ENCODE data around the gene ELOVL6. TPM values are rescaled to one million over a fixed set of nuclear protein-coding genes. Genes with fewer than 3 reads are reported as not detected.
"Not testable (repeated sequence)": the region's sequence is repeated elsewhere in the genome, so short reads cannot be mapped to it uniquely, and the experiment has no call there.

Gene ELOVL6, protein sequence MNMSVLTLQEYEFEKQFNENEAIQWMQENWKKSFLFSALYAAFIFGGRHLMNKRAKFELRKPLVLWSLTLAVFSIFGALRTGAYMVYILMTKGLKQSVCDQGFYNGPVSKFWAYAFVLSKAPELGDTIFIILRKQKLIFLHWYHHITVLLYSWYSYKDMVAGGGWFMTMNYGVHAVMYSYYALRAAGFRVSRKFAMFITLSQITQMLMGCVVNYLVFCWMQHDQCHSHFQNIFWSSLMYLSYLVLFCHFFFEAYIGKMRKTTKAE
- total RNA-seq = 10 to 100 TPM in 1 of 2 experiments, 1 to 10 TPM in 1; 9.9 to 14.6 TPM

DNA sequence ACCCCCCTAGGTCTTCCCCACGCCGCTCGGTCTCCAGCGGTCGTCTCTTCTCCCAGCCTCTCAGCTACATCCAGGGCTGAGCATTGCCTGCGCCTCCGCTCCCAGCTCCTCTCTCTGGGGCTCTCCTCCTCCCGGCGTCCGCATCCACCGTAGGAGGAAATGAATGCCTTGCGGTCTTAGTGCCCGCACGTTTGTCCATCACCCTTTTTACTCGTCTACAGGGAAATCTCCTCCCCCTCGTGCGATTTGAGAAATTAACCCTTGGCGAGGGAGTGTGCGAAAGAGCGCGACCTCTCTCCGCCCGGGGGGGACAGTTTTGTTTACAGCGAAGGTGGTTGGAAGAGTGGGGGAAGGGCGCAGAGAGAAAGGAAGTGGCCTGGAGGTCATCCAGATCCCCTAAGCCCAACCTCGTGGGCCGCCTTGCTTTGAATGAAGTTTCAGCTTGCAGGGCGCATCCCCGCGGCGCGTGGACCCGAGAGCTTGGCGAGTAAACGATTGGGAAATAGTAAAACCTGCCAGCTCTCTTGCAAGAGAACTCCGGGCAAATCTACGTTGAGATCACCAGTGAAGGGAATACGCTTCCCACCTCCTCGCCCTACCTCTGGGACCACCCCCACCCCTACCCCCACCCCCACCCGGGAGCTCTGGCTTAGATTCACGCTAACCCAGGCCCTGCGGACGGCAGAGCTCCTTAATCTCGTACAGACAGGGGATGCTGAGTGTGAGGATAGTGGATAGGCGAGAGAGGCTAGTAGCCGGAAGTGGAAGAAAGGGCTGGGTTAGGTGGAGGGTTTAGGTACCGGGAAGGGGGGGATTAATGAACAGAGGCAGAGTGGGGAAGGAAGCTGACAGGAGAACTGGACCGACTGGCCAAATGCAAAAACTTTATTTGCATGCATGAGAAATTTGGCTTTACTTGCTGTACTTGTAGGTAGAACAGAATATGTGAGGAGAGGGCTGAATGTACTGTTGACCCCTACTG, at the start of gene ELOVL6:
TSS of gene ELOVL6 (minus strand) at position 181 of the 982 bp plus-strand sequence. CDS start 280 bp downstream, outside the sequence.
- Mint-ChIP-seq H3K9me3 (no peaks in the 10 kb centered on the region), H3K4me1 (peaks cover 16% of the 10 kb centered on the region), H3K36me3 (peaks cover 3% of the 10 kb centered on the region), H3K27ac (peak within 1 kb of the TSS; percentile 90), H3K27me3 (peaks cover 8% of the 10 kb centered on the region), H3K4me3 (peak within 1 kb of the TSS; percentile 94)
- DNase-seq (peak; percentile 58), ATAC-seq (ENCODE audit: low read depth) (no peak)
- POLR2A ChIA-PET = interaction anchor here (0.6 to 5.0 kb wide), 6 partner anchors 34 to 1226 kb away, joined by 3 to 44 read pairs (median 3); no protein-coding TSS in a partner anchor

DNA sequence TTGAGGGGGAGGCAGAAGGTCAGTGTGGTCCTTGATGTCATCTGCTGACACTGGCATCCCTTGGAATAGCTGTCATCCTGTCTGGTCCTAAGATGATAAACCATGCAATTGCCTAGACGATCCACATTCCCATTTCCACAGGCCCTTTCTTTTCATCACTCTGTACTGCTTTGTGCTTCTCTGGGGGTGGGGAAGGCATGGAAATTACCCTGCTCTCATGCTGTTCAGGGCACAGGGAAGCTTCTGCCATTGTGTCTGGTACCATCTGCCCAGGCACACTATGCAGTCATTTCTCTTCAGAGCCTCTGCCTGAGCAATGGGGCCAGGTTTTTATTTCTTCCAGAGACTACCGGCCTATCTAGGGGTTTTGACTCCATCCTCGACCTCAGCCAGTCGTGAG, 49.7 kb upstream of the ELOVL6 start:
- H3K4me1 Mint-ChIP-seq = no peaks in the 10 kb centered on the region
- H3K36me3 Mint-ChIP-seq = no peaks in the 10 kb centered on the region
- H3K27me3 Mint-ChIP-seq = peaks cover 13% of the 10 kb centered on the region
- POLR2A ChIA-PET = no interaction called here
- no peak for ATAC-seq (ENCODE audit: low read depth)
- no peaks in the 10 kb centered on the region for H3K9me3 Mint-ChIP-seq
- H3K27ac Mint-ChIP-seq = no peak overlapping the region
- DNase-seq = no peak
- H3K4me3 Mint-ChIP-seq = no peak overlapping the region

DNA sequence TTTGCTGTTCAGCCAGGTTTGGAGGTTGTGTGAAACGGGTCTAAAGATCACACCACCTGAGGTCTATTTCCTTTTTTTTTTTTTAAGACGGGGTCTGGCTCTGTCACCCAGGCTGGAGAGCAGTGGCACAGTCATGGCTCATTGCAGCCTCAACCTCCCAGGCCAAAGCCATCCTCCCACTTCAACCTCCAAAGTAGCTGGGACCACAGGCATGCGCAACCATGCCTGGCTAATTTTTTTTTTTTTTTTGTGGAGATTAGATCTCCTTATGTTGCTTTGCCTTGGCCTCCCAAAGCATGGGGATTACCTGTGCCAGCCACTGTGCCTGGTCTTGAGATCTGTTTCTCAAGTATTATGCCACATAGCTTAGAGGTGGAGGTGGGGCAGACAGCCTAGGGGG, 49.2 kb upstream of the ELOVL6 start:
- no peak overlapping the region for H3K27ac Mint-ChIP-seq
- H3K4me3 Mint-ChIP-seq = no peak overlapping the region
- POLR2A ChIA-PET = no interaction called here
- H3K27me3 Mint-ChIP-seq = peaks cover 14% of the 10 kb centered on the region
- no peaks in the 10 kb centered on the region for H3K36me3 Mint-ChIP-seq
- no peaks in the 10 kb centered on the region for H3K4me1 Mint-ChIP-seq
- ATAC-seq (ENCODE audit: low read depth) (no peak), DNase-seq (no peak)
- H3K9me3 Mint-ChIP-seq = no peaks in the 10 kb centered on the region

DNA sequence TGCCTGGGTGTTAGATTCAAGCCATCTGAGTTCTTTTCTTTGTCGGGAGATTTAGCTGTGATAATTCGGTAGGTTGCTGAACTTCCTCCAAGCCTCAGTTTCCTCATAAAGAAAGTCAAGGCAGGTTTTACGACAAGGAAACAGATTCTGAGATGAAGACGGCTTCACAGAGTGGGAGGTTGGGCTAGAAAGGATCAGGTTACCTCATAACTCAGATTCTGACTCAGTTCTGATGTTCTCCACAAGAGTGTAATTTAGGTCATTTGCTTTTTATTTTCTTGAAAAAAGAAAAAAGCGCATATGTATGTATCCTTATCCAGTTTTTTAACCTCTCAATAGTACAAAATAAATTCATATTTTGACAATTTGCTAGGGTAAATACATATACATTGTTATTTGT, 47.2 kb upstream of the ELOVL6 start:
- no peak for ATAC-seq (ENCODE audit: low read depth)
- POLR2A ChIA-PET = no interaction called here
- peaks cover 17% of the 10 kb centered on the region for H3K27me3 Mint-ChIP-seq

DNA sequence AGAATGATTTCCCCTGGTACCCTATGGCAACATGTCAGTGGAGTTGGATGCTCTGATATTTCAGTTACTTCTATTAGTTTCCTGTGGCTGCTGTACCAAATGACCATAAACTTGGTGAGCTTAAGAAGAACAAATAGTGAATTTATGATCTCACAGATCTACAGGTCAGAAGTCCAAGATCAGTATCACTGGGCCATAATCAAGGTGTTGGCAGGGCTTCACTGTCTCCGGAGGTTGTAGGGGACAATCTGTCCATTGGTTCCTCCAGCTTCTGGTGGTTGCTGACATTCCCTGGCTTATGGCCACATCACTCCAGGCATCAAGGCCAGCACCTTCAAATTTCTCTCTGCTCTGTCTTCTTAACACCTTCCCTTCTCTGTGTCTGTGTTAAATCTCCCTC, 37.9 kb upstream of the ELOVL6 start:
- no peak overlapping the region for H3K27ac Mint-ChIP-seq
- no peak for ATAC-seq (ENCODE audit: low read depth)
- H3K4me1 Mint-ChIP-seq = no peaks in the 10 kb centered on the region

More for the DNA sequence above, 47.2 kb upstream of the ELOVL6 start:
- Mint-ChIP-seq H3K36me3 (no peaks in the 10 kb centered on the region), H3K4me1 (no peaks in the 10 kb centered on the region), H3K9me3 (no peaks in the 10 kb centered on the region), H3K27ac (no peak overlapping the region), H3K4me3 (no peak overlapping the region)
- DNase-seq = no peak

DNA sequence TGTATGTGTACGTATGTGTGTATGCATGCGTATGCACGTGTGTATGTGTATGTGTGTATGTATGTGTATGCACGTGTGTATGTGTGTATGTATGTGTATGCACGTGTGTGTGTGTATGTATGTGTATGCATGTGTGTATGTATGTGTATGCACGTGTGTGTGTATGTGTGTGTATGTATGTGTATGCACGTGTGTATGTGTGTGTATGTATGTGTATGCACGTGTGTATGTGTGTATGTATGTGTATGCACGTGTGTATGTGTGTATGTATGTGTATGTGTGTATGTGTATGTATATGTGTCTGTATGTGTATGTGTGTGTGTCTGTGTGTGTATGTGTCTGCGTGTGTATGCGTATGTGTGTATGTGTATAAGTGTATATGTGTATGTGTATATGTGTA, 35.2 kb upstream of the ELOVL6 start:
- H3K36me3 Mint-ChIP-seq; DNase-seq; H3K27me3 Mint-ChIP-seq; POLR2A ChIA-PET; H3K4me1 Mint-ChIP-seq; H3K27ac Mint-ChIP-seq; ATAC-seq (ENCODE audit: low read depth); H3K4me3 Mint-ChIP-seq; H3K9me3 Mint-ChIP-seq: not testable (repeated sequence)

More for the DNA sequence above, 37.9 kb upstream of the ELOVL6 start:
- H3K4me3 Mint-ChIP-seq = no peak overlapping the region
- H3K27me3 Mint-ChIP-seq = peaks cover 12% of the 10 kb centered on the region
- no peak for DNase-seq
- H3K9me3 Mint-ChIP-seq = peaks cover 5% of the 10 kb centered on the region
- POLR2A ChIA-PET = no interaction called here
- H3K36me3 Mint-ChIP-seq = no peaks in the 10 kb centered on the region

DNA sequence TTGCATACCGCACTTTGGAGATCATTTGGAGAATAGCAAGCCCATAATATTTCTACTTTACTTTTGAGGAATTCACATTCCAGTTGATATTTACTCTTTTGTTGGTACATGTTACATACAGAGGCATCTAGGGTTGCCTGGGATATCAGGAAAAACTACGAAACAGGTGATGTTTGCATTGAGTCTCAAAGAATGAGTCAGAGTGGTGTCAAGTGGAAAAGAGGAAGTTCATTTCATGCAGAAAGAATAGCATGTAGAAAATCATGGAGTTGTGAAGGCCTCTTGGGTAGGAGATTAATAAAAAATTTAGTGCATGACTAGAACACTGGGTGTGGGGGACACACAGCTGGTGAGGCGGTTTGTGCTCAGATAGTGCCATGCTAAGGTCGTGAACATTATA, 33.5 kb upstream of the ELOVL6 start:
- ATAC-seq (ENCODE audit: low read depth) = no peak
- Mint-ChIP-seq H3K27me3 (peaks cover 3% of the 10 kb centered on the region), H3K4me1 (no peaks in the 10 kb centered on the region), H3K36me3 (no peaks in the 10 kb centered on the region), H3K4me3 (no peak overlapping the region), H3K9me3 (peaks cover 5% of the 10 kb centered on the region), H3K27ac (no peak overlapping the region)
- no peak for DNase-seq
- POLR2A ChIA-PET = no interaction called here

DNA sequence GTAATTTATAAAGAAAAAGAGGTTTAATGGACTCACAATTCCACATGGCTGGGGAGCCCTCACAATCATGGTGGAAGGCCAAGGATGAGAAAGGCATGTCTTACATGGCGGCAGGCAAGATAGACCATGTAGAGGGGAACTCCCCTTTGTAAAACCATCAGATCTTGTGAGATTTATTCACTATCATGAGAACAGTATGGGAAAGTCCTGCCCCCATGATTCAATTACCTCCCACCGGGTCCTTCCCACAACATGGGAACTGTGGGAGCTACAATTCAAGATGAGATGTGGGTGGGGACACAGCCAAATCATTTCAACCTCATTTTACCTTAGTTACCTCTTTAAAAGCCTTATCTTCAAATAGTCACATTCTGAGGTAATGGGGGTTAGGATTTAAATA, 30.9 kb upstream of the ELOVL6 start:
- Mint-ChIP-seq H3K4me3 (no peak overlapping the region), H3K27me3 (peaks cover 3% of the 10 kb centered on the region), H3K36me3 (no peaks in the 10 kb centered on the region), H3K27ac (no peak overlapping the region), H3K4me1 (no peaks in the 10 kb centered on the region), H3K9me3 (peaks cover 5% of the 10 kb centered on the region)
- DNase-seq = no peak
- no peak for ATAC-seq (ENCODE audit: low read depth)
- POLR2A ChIA-PET = no interaction called here

DNA sequence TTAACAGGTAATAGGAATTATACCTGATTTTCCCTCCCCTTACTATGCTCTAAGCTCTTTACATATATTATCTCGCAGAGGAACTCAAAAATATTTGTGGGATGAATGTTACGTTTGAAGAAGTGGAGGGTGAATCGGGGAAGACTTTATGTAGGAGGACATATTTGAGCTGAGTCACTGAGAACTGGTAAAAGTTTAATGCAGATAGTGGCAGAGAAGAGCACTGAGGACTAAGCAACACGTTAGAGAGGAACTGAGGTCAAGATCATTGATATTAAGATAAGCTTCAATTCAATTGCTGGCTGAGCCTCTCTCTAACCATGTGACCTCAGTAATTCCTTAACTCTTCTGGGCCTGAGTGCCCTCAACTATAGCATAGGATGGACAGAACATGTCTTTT, 26.4 kb upstream of the ELOVL6 start:
- POLR2A ChIA-PET = no interaction called here
- Mint-ChIP-seq H3K4me1 (peaks cover 3% of the 10 kb centered on the region), H3K4me3 (no peak overlapping the region), H3K27me3 (peaks cover 12% of the 10 kb centered on the region), H3K36me3 (no peaks in the 10 kb centered on the region), H3K27ac (no peak overlapping the region), H3K9me3 (peaks cover under 1% of the 10 kb centered on the region)
- ATAC-seq (ENCODE audit: low read depth) = no peak
- DNase-seq = no peak

DNA sequence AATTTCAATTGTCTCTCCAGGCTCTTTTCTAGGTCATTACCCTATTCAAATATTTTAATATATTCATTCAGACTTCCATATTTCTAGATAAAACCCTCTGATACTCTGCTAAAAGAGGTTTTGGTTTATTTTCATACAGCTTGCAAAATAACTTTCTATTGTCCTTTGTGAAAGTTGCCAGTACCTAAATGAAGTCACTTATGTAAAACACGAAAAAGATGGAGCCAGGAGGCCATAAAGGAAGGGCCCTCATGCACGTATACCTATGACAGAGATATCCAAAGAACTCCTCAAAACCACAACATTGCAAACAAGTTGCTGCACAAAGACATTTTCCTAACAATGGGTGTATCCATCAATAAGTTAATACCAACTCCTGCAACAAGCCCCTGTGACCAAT, 25.7 kb upstream of the ELOVL6 start:
- Mint-ChIP-seq H3K27me3 (peaks cover 12% of the 10 kb centered on the region), H3K27ac (no peak overlapping the region), H3K9me3 (peaks cover 4% of the 10 kb centered on the region), H3K4me3 (no peak overlapping the region), H3K36me3 (no peaks in the 10 kb centered on the region), H3K4me1 (peaks cover 6% of the 10 kb centered on the region)
- ATAC-seq (ENCODE audit: low read depth) (no peak), DNase-seq (no peak)
- POLR2A ChIA-PET = no interaction called here

DNA sequence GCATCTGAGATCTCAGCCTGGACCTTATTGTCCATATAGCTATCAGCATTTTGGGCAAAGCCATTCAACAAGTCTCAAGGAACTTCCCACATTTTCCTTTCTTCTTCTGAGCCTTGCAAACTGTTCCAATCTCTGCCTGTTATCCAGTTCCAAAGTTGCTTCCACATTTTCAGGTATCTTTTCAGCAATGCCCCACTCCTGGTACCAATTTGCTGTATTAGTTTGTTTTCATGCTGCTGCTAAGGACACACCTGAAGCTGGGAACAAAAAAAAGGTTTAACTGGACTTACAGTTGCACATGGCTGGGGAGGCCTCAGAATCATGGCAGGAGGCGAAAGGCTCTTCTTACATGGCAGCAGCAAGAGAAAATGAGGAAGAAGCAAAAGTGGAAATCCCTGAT, 20.5 kb upstream of the ELOVL6 start:
- H3K36me3 Mint-ChIP-seq; ATAC-seq (ENCODE audit: low read depth); H3K4me1 Mint-ChIP-seq; POLR2A ChIA-PET; DNase-seq; H3K9me3 Mint-ChIP-seq; H3K4me3 Mint-ChIP-seq; H3K27ac Mint-ChIP-seq: not testable (repeated sequence)
- peaks cover 18% of the 10 kb centered on the region for H3K27me3 Mint-ChIP-seq

DNA sequence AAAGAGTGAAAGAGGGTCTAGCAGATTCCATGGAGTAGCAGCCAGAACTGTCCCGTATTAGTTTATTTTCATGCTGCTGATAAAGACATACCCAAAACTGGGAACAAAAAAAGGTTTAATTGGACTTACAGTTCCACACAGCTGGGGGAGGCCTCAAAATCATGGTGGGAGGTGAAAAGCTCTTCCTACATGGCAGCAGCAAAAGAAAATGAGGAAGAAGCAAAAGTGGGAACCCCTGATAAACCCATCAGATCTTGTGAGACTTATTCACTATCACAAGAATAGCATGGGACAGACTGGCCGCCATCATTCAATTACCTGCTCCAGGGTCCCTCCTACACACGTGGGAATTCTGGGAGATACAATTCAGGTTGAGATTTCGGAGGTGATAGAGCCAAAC, 18.8 kb upstream of the ELOVL6 start:
- ATAC-seq (ENCODE audit: low read depth); H3K27ac Mint-ChIP-seq; POLR2A ChIA-PET; H3K36me3 Mint-ChIP-seq; DNase-seq; H3K4me3 Mint-ChIP-seq; H3K4me1 Mint-ChIP-seq; H3K9me3 Mint-ChIP-seq: not testable (repeated sequence)
- H3K27me3 Mint-ChIP-seq = peaks cover 12% of the 10 kb centered on the region

DNA sequence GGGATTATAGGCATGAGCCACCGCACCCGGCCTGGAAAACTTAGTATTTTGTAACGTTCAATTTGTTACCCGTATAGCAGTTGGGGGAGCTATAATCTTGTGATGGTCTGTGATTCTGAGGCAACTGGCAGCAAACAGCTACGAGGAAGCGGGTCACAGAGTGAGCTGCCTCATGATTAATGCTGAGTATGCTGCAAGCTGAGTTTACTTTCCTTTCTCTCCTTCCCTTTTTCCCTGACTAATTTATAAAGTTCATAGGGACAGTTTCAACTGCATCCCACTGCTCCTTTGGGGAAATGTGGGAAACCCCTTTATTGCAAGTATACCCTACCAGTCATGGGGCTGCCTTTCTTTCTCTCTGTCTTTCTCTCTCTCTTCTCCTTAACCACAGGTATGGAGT, 17.7 kb upstream of the ELOVL6 start:
- Mint-ChIP-seq H3K36me3 (no peaks in the 10 kb centered on the region), H3K4me1 (peaks cover 7% of the 10 kb centered on the region)
- POLR2A ChIA-PET = no interaction called here

DNA sequence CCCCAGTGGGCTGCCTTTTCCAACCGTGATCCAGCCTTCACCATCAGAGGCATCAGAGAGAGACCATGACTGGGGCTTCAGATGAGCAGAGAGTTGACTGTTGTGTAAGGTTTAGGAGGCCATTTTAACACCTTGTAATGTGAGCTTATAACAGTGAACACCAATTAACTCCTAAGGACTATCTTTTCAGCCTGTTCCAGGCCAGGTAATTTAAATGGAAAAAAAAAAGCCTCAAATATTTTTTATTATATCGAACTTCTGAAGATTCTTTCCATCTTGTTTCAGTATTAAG, 13.3 kb upstream of the ELOVL6 start:
- Mint-ChIP-seq H3K4me3 (no peak overlapping the region), H3K27ac (no peak overlapping the region), H3K36me3 (no peaks in the 10 kb centered on the region), H3K9me3 (no peaks in the 10 kb centered on the region), H3K27me3 (peaks cover 6% of the 10 kb centered on the region), H3K4me1 (peaks cover 2% of the 10 kb centered on the region)
- POLR2A ChIA-PET = no interaction called here
- no peak for ATAC-seq (ENCODE audit: low read depth)
- no peak for DNase-seq

More for the DNA sequence above, 17.7 kb upstream of the ELOVL6 start:
- ATAC-seq (ENCODE audit: low read depth) (no peak), DNase-seq (no peak)
- Mint-ChIP-seq H3K9me3 (peaks cover 10% of the 10 kb centered on the region), H3K27me3 (peaks cover 7% of the 10 kb centered on the region), H3K4me3 (no peak overlapping the region), H3K27ac (no peak overlapping the region)
